H1 (cell line): Measurements from ENCODE around the gene TRMT2B. TPM values are rescaled to one million over a fixed set of nuclear protein-coding genes. Genes with fewer than 3 reads are reported as not detected.

Experiments used
- CTCF ChIA-PET: fragments of 300-600 bp; sonication (Branson Sonifier 250); formaldehyde crosslinking; loops from one replicate; lab custom pipeline; 2021; ENCODE audit not compliant: partially characterized antibody; lab: Charles Lee
- POLR2A ChIA-PET: fragments of 300-600 bp; sonication (Branson Sonifier 250); formaldehyde crosslinking; loops from one replicate; lab custom pipeline; 2021; ENCODE audit warnings: inconsistent platforms; ENCODE audit not compliant: partially characterized antibody; lab: Charles Lee
- DNase-seq, 2 experiments: peaks; one replicate each; pipeline versions ENCODE4 v3.0.0 to v3.0.0-alpha.2; 2010 to 2022; ENCODE audit warnings: low spot score in 2 of 2, low read depth in 1 of 2, mixed read lengths in 1 of 2
- FAIRE-seq: peaks from 2 replicates; lab custom pipeline; 2011; peaks lifted over from hg19 to GRCh38; lab: Jason Lieb, UNC
- H2AFZ ChIP-seq: 2 replicates; pipeline ENCODE4 v1.8.1; 2012; ENCODE audit warnings: low read length, inconsistent platforms
- H2AK5ac ChIP-seq: 2 replicates; pipeline ENCODE4 v1.6.1; 2013; ENCODE audit warnings: low read depth, low read length
- H2BK120ac ChIP-seq: replicated peaks from 2 replicates; pipeline ENCODE3; 2013; ENCODE audit warnings: low read depth, low read length, inconsistent platforms
- H2BK12ac ChIP-seq: 2 replicates; pipeline ENCODE4 v1.6.1; 2013; ENCODE audit warnings: low read depth, low read length
- H2BK15ac ChIP-seq: 2 replicates; pipeline ENCODE4 v1.6.1; 2013; ENCODE audit warnings: low read length
- H2BK20ac ChIP-seq: 2 replicates; pipeline ENCODE4 v1.6.1; 2013; ENCODE audit warnings: low read length
- H2BK5ac ChIP-seq: 2 replicates; pipeline ENCODE4 v1.6.1; 2013; ENCODE audit warnings: low read depth, low read length
- H3K14ac ChIP-seq: 2 replicates; pipeline ENCODE4 v1.6.1; 2013; ENCODE audit warnings: inconsistent platforms; ENCODE audit not compliant: insufficient read length
- H3K18ac ChIP-seq: 2 replicates; pipeline ENCODE4 v1.6.1; 2013; ENCODE audit warnings: low read length; ENCODE audit errors: extremely low read depth
- H3K23ac ChIP-seq: 2 replicates; pipeline ENCODE4 v1.6.1; 2013; ENCODE audit warnings: inconsistent platforms; ENCODE audit not compliant: insufficient read length
- H3K23me2 ChIP-seq: 2 replicates; pipeline ENCODE4 v1.6.1; 2013; ENCODE audit warnings: low read depth, low read length
- H3K27ac ChIP-seq: 2 replicates; pipeline ENCODE4 v1.6.1; 2011; ENCODE audit warnings: low read depth, low read length, inconsistent platforms
- H3K27me3 ChIP-seq, 4 experiments: replicated peaks in 1 of 4; 1 replicate in 1 of 4; 2 replicates in 3 of 4; pipeline versions ENCODE4 v1.6.1 to v1.8.1; 2011 to 2013; ENCODE audit warnings: low read length in 3 of 4, mild to moderate bottlenecking in 3 of 4, inconsistent platforms in 2 of 4, mixed read lengths in 2 of 4, moderate library complexity in 1 of 4; ENCODE audit not compliant: control insufficient read depth in 3 of 4, insufficient read depth in 3 of 4; ENCODE audit errors: extremely low read depth in 1 of 4
- H3K36me3 ChIP-seq, 4 experiments: 2 replicates each; pipeline versions ENCODE4 v1.6.1 to v1.8.1; 2011 to 2013; ENCODE audit warnings: mild to moderate bottlenecking in 4 of 4, low read length in 3 of 4, moderate library complexity in 2 of 4, control low read depth in 1 of 4, inconsistent platforms in 1 of 4; ENCODE audit not compliant: insufficient read depth in 4 of 4, control insufficient read depth in 2 of 4
- H3K4ac ChIP-seq: replicated peaks from 2 replicates; pipeline ENCODE3; 2013; ENCODE audit warnings: low read length, low read depth, mixed read lengths, inconsistent platforms; ENCODE audit not compliant: insufficient read length
- H3K4me1 ChIP-seq, 4 experiments: replicated peaks in 1 of 4; 1 replicate in 1 of 4; 2 replicates in 3 of 4; pipeline versions ENCODE4 v1.6.1 to v1.8.1; 2011 to 2013; ENCODE audit warnings: low read length in 3 of 4, inconsistent platforms in 2 of 4, mixed read lengths in 1 of 4; ENCODE audit not compliant: insufficient read depth in 4 of 4, control insufficient read depth in 3 of 4
- H3K4me2 ChIP-seq, 2 experiments: 2 replicates each; pipeline versions ENCODE4 v1.6.1 to v1.8.1; 2011 to 2013; ENCODE audit warnings: low read depth in 2 of 2, low read length in 2 of 2, control low read depth in 1 of 2, inconsistent platforms in 1 of 2, mild to moderate bottlenecking in 1 of 2; ENCODE audit not compliant: insufficient read depth in 1 of 2
- H3K4me3 ChIP-seq, 4 experiments: fragments of 200-600, 300-600 bp in 1 of 4; sonication (generic), shearing (Covaris generic), sonication (Bioruptor Twin) in 1 of 4; 2 replicates each; pipeline versions ENCODE4 v1.5.1 to v1.8.1; 2011 to 2016; ENCODE audit warnings: low read length in 4 of 4, low read depth in 3 of 4, control low read depth in 2 of 4, inconsistent platforms in 2 of 4, mild to moderate bottlenecking in 2 of 4, mixed read lengths in 1 of 4, moderate library complexity in 1 of 4; ENCODE audit not compliant: insufficient read depth in 2 of 4; ENCODE audit errors: extremely low read depth in 1 of 4
- H3K56ac ChIP-seq: replicated peaks from 2 replicates; pipeline ENCODE3; 2013; ENCODE audit warnings: low read depth, mild to moderate bottlenecking, mixed read lengths, low read length, inconsistent platforms; ENCODE audit not compliant: insufficient read length
- H3K79me1 ChIP-seq: 2 replicates; pipeline ENCODE4 v1.6.1; 2013; ENCODE audit warnings: low read depth, low read length, control low read depth
- H3K79me2 ChIP-seq, 2 experiments: 2 replicates each; pipeline versions ENCODE4 v1.6.1 to v1.8.1; 2012 to 2013; ENCODE audit warnings: low read length in 2 of 2, mild to moderate bottlenecking in 2 of 2, inconsistent platforms in 1 of 2; ENCODE audit not compliant: insufficient read depth in 2 of 2, control insufficient read depth in 1 of 2
- H3K9ac ChIP-seq, 4 experiments: replicated peaks in 1 of 4; 1 replicate in 1 of 4; 2 replicates in 3 of 4; pipeline versions ENCODE4 v1.6.1 to v1.8.1; 2011 to 2013; ENCODE audit warnings: low read depth in 3 of 4, low read length in 3 of 4, control low read depth in 2 of 4, mild to moderate bottlenecking in 2 of 4, moderate library complexity in 2 of 4, inconsistent platforms in 1 of 4; ENCODE audit errors: extremely low read depth in 1 of 4
- H3K9me3 ChIP-seq, 2 experiments: 2 replicates each; pipeline versions ENCODE4 v1.6.1 to v1.8.1; 2012 to 2013; ENCODE audit warnings: mild to moderate bottlenecking in 2 of 2, moderate library complexity in 2 of 2, control low read depth in 1 of 2, inconsistent platforms in 1 of 2, low read depth in 1 of 2, low read length in 1 of 2, mixed read lengths in 1 of 2; ENCODE audit not compliant: insufficient read depth in 2 of 2
- H4K20me1 ChIP-seq, 2 experiments: replicated peaks in 1 of 2; 2 replicates each; pipeline versions ENCODE3 to v1.8.1; 2011 to 2013; ENCODE audit warnings: inconsistent platforms in 2 of 2, low read length in 2 of 2, mild to moderate bottlenecking in 1 of 2; ENCODE audit not compliant: insufficient read depth in 2 of 2, control insufficient read depth in 1 of 2
- H4K5ac ChIP-seq: 2 replicates; pipeline ENCODE4 v1.6.1; 2013; ENCODE audit warnings: low read length, low read depth, mixed read lengths, inconsistent platforms; ENCODE audit not compliant: insufficient read length
- H4K8ac ChIP-seq: 2 replicates; pipeline ENCODE4 v1.8.0; 2013; ENCODE audit warnings: mild to moderate bottlenecking, moderate library complexity, low read length, inconsistent platforms; ENCODE audit not compliant: insufficient read depth; ENCODE audit errors: extremely low read depth
- H4K91ac ChIP-seq: replicated peaks from 2 replicates; pipeline ENCODE3; 2013; ENCODE audit warnings: low read length, mixed read lengths, inconsistent platforms; ENCODE audit not compliant: insufficient read length
- ASH2L ChIP-seq: fragments of 200-600, 300-600 bp; sonication (generic); IDR thresholded peaks from one replicate; pipeline ENCODE4 v1.7.1; 2017; ENCODE audit warnings: low read length
- ATF2 ChIP-seq: IDR thresholded peaks from 2 replicates; pipeline ENCODE4 v1.6.1; 2012; ENCODE audit warnings: low read length, inconsistent platforms
- CREB1 ChIP-seq: IDR thresholded peaks from 2 replicates; pipeline ENCODE4 v1.6.1; 2012; ENCODE audit warnings: inconsistent platforms
- CTBP2 ChIP-seq: IDR thresholded peaks from 2 replicates; pipeline ENCODE4 v1.7.0; 2011; ENCODE audit warnings: borderline replicate concordance, mild to moderate bottlenecking, moderate library complexity, mixed read lengths, low read length; ENCODE audit not compliant: insufficient read depth, insufficient read length
- CTCF ChIP-seq, 3 experiments: IDR thresholded peaks; 1 replicate in 2 of 3; 2 replicates in 1 of 3; pipeline versions ENCODE4 v1.5.1 to v1.6.1; 2011; ENCODE audit warnings: low read length in 3 of 3, mild to moderate bottlenecking in 3 of 3, inconsistent platforms in 2 of 3, low read depth in 1 of 3, moderate library complexity in 1 of 3; ENCODE audit not compliant: insufficient read depth in 1 of 3; ENCODE audit errors: control extremely low read depth in 1 of 3
- HDAC2 ChIP-seq, 2 experiments: fragments of 300-600 bp in 1 of 2; sonication (generic) in 1 of 2; IDR thresholded peaks; 2 replicates each; pipeline ENCODE4 v1.6.1; 2011 to 2012; ENCODE audit warnings: low read depth in 2 of 2, low read length in 2 of 2, mild to moderate bottlenecking in 2 of 2, moderate library complexity in 2 of 2, borderline replicate concordance in 1 of 2, inconsistent platforms in 1 of 2
- HDAC6 ChIP-seq: IDR thresholded peaks from one replicate; pipeline ENCODE4 v1.7.1; 2012; ENCODE audit warnings: low read depth, mild to moderate bottlenecking, inconsistent platforms, low read length, moderate library complexity
- NANOG ChIP-seq: IDR thresholded peaks from 2 replicates; pipeline ENCODE4 v1.6.1; 2011; ENCODE audit warnings: low read length, low read depth, mild to moderate bottlenecking, inconsistent platforms; ENCODE audit not compliant: insufficient read depth, poor library complexity, severe bottlenecking
- SIX5 ChIP-seq: IDR thresholded peaks from 2 replicates; pipeline ENCODE4 v1.6.1; 2011; ENCODE audit warnings: mild to moderate bottlenecking, low read depth, low read length
- SP4 ChIP-seq: IDR thresholded peaks from 2 replicates; pipeline ENCODE4 v1.6.1; 2012; ENCODE audit warnings: low read length, inconsistent platforms
- WGBS, 2 experiments: shearing (Covaris generic) in 1 of 2; methylation state at CpG; one replicate each; pipeline versions ENCODE4 v1.1.6 to v1.1.7; 2013 to 2015; ENCODE audit warnings: low lambda C conversion rate in 2 of 2, mixed read lengths in 2 of 2, inconsistent platforms in 1 of 2, low coverage in 1 of 2, missing lambda C conversion rate in 1 of 2; ENCODE audit not compliant: insufficient replicate concordance in 2 of 2, insufficient coverage in 1 of 2, insufficient read length in 1 of 2; ENCODE audit errors: extremely low coverage in 1 of 2, missing lambda C conversion rate in 1 of 2; 5-methylcytosine and 5-hydroxymethylcytosine counted together
- polyA plus RNA-seq, 7 experiments: library from polyadenylated mRNA; depleted of rRNA in 3 of 7; stranded (reverse) in 5 of 7; unstranded in 2 of 7; fragments of >200 nt in 5 of 7; fragments of 200-250 nt in 2 of 7; gene quantifications; 1 replicate in 5 of 7; 2 replicates in 1 of 7; 4 replicates in 1 of 7; pipeline versions ENCODE4 v1.2.1 to v1.2.3, GENCODE V29; 2011 to 2013; ENCODE audit warnings: missing spikeins in 2 of 7, mixed read lengths in 2 of 7
- total RNA-seq: library from RNA; stranded (reverse); fragmentation: NEBNext Ultra II Directional; extraction: Animal tissue kit (Norgen Biotek cat#: 25700); gene quantifications from 2 replicates; pipeline ENCODE4 v1.2.1, GENCODE V29; 2021

TRMT2B gene
- total and polyA plus RNA-seq, 2 of the 8 experiments (the other 6 are each of a cell fraction or from before 2014, with no cell fraction given): 12.1 to 12.4 TPM

GRCh38 chrX:100962811-100963210, 89.1 kb downstream of the TRMT2B start:
- 92% methylated on average over 3 of the region's 3 CpGs; no CpG with 5 or more reads in 1 of the 2 experiments for WGBS, 2 experiments
- DNase-seq (no peak), FAIRE-seq (no peak)
- H4K91ac ChIP-seq: no peak overlapping the region
- ChIA-PET POLR2A (no interaction called here), CTCF (interaction anchor here (1.5 kb wide), 1 partner anchor 26 kb away, joined by 4 read pairs; no protein-coding TSS in a partner anchor)
- no peak overlapping the region for H3K18ac ChIP-seq
- no peak overlapping the region for H4K5ac ChIP-seq
- no peaks in the 10 kb centered on the region for H3K23me2 ChIP-seq
- no peak overlapping the region for H4K8ac ChIP-seq
- no peak overlapping the region for H3K4ac ChIP-seq
- no peaks in the 10 kb centered on the region for H3K27me3 ChIP-seq
- no peak overlapping the region for H3K23ac ChIP-seq
- H3K4me1 ChIP-seq: no peaks in the 10 kb centered on the region
- H3K36me3 ChIP-seq: no peaks in the 10 kb centered on the region
- no peak overlapping the region for H3K27ac ChIP-seq
- no peak overlapping the region for H2BK120ac ChIP-seq
- H2BK15ac ChIP-seq: no peak overlapping the region
- no peak overlapping the region for H3K14ac ChIP-seq
- H3K79me2 ChIP-seq: no peaks in the 10 kb centered on the region
- H3K9me3 ChIP-seq: no peaks in the 10 kb centered on the region
- no peak overlapping the region for H3K4me3 ChIP-seq
- no peak overlapping the region for H3K4me2 ChIP-seq
- no peak overlapping the region for H3K9ac ChIP-seq
- H3K79me1 ChIP-seq: no peaks in the 10 kb centered on the region
- H4K20me1 ChIP-seq: no peaks in the 10 kb centered on the region
- H2AFZ ChIP-seq: no peak overlapping the region
- H2AK5ac ChIP-seq: no peak overlapping the region
- H2BK12ac ChIP-seq: no peak overlapping the region
- H3K56ac ChIP-seq: no peak overlapping the region
- no peak overlapping the region for H2BK20ac ChIP-seq
- no peak overlapping the region for H2BK5ac ChIP-seq
- no peak for TF ChIP-seq CTBP2
- TF ChIP-seq HDAC2 (IDR thresholded peaks at IDR 0.05; ENCODE audit: borderline replicate concordance in 1 of 2, low read depth in 2 of 2, low read length in 2 of 2): no peak
- no peak for TF ChIP-seq ASH2L
- TF ChIP-seq SP4: no peak
- no peak for TF ChIP-seq NANOG
- TF ChIP-seq CREB1: no peak
- no peak for TF ChIP-seq SIX5
- TF ChIP-seq HDAC6: no peak
- no peak for TF ChIP-seq ATF2
- no peak for TF ChIP-seq CTCF (IDR thresholded peaks at IDR 0.05; ENCODE audit: control extremely low read depth in 1 of 3, insufficient read depth in 1 of 3, low read depth in 1 of 3, low read length in 3 of 3)
